MM.1S (cell line): ENCODE measurements around the gene TRABD2B.

Experiments used
- DNase-seq: peaks from one replicate; pipeline ENCODE4 v3.0.0-alpha.2; 2015
- H2AFZ ChIP-seq: fragments of 300-600 bp; sonication (generic); 2 replicates; pipeline ENCODE4 v1.6.0; 2016; ENCODE audit warnings: antibody characterized with exemption, low read length
- H3F3A ChIP-seq: fragments of 300-600 bp; sonication (generic); 2 replicates; pipeline ENCODE4 v1.6.1; 2016; ENCODE audit warnings: mild to moderate bottlenecking, antibody characterized with exemption, low read length, moderate library complexity, mixed read lengths; ENCODE audit not compliant: insufficient read depth
- H3K27ac ChIP-seq: fragments of 300-600 bp; sonication (generic); 2 replicates; pipeline ENCODE4 v1.5.1; 2016; ENCODE audit warnings: mild to moderate bottlenecking, low read length
- H3K27me3 ChIP-seq: fragments of 300-600 bp; sonication (generic); replicated peaks from 2 replicates; pipeline ENCODE4 v1.6.0; 2016; ENCODE audit warnings: low read length; ENCODE audit not compliant: insufficient read depth
- H3K36me3 ChIP-seq: fragments of 300-600 bp; sonication (generic); replicated peaks from 2 replicates; pipeline ENCODE4 v1.6.1; 2016; ENCODE audit warnings: mild to moderate bottlenecking, low read length, mixed read lengths; ENCODE audit not compliant: insufficient read depth
- H3K4me1 ChIP-seq: fragments of 300-600 bp; sonication (generic); 2 replicates; pipeline ENCODE4 v1.6.1; 2016; ENCODE audit warnings: low read length, mixed read lengths
- H3K4me2 ChIP-seq: fragments of 300-600 bp; sonication (generic); 2 replicates; pipeline ENCODE4 v1.6.0; 2016; ENCODE audit warnings: low read depth, low read length
- H3K4me3 ChIP-seq: fragments of 300-600 bp; sonication (generic); 2 replicates; pipeline ENCODE4 v1.5.1; 2016; ENCODE audit warnings: low read length, mixed read lengths
- H3K79me2 ChIP-seq: fragments of 300-600 bp; sonication (generic); 2 replicates; pipeline ENCODE4 v1.6.1; 2016; ENCODE audit warnings: mixed run types, low read length, mixed read lengths
- H3K9ac ChIP-seq: fragments of 300-600 bp; sonication (generic); 2 replicates; pipeline ENCODE4 v1.6.1; 2016; ENCODE audit warnings: low read length, mixed read lengths
- H3K9me2 ChIP-seq: fragments of 300-600 bp; sonication (generic); replicated peaks from 2 replicates; pipeline ENCODE4 v1.6.1; 2016; ENCODE audit warnings: mild to moderate bottlenecking, low read length, mixed read lengths; ENCODE audit not compliant: insufficient read depth
- H3K9me3 ChIP-seq: fragments of 300-600 bp; sonication (generic); replicated peaks from 2 replicates; pipeline ENCODE4 v1.6.1; 2016; ENCODE audit warnings: mild to moderate bottlenecking, low read length, mixed read lengths; ENCODE audit not compliant: insufficient read depth
- H4K20me1 ChIP-seq: fragments of 300-600 bp; sonication (generic); 2 replicates; pipeline ENCODE4 v1.6.1; 2016; ENCODE audit warnings: mild to moderate bottlenecking, low read length, moderate library complexity, mixed read lengths; ENCODE audit not compliant: insufficient read depth
- CTCF ChIP-seq: fragments of 300-600 bp; sonication (generic); IDR thresholded peaks from 2 replicates; pipeline ENCODE4 v1.5.1; 2016; ENCODE audit warnings: antibody characterized with exemption, low read length, mixed read lengths
- EZH2 ChIP-seq: fragments of 300-600 bp; sonication (generic); optimal IDR thresholded peaks from 2 replicates; pipeline ENCODE3; 2017; ENCODE audit warnings: low read depth, mild to moderate bottlenecking, antibody characterized with exemption, low read length, mixed read lengths
- EZH2phosphoT487 ChIP-seq: fragments of 300-600 bp; sonication (generic); IDR thresholded peaks from 2 replicates; pipeline ENCODE4 v1.6.1; 2018; ENCODE audit warnings: antibody characterized with exemption, low read length

TRABD2B gene

DNA sequence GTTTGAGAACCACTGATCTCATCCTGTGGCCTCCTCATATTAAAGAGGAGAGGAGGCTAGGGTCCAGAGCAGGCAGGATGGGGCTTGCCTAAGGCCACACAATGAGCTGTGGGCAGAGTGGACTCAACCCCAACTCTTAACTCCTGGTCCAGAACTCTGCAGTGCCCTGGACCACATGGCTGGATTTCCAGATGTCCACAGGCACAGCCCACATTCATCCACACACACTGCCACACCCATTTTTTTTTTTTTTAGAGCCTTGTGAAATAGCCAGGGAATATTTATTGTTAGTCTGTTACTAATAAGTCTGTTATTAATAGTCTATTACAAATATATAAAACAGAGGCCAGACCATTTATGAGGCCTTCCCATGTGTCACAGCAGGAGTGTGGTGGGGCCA, 192.2 kb downstream of the TRABD2B start:
- H3K9ac ChIP-seq = no peak overlapping the region
- TF ChIP-seq EZH2 (no peak), CTCF (no peak), EZH2phosphoT487 (no peak)
- H3K4me1 ChIP-seq = no peaks in the 10 kb centered on the region
- H4K20me1 ChIP-seq = no peaks in the 10 kb centered on the region
- no peaks in the 10 kb centered on the region for H3K27me3 ChIP-seq
- no peaks in the 10 kb centered on the region for H3F3A ChIP-seq
- H3K4me2 ChIP-seq = no peak overlapping the region
- no peak overlapping the region for H2AFZ ChIP-seq
- no peaks in the 10 kb centered on the region for H3K79me2 ChIP-seq
- H3K36me3 ChIP-seq = no peaks in the 10 kb centered on the region
- H3K4me3 ChIP-seq = no peak overlapping the region
- H3K9me3 ChIP-seq = no peaks in the 10 kb centered on the region
- no peak for DNase-seq
- no peak overlapping the region for H3K27ac ChIP-seq
- no peaks in the 10 kb centered on the region for H3K9me2 ChIP-seq

DNA sequence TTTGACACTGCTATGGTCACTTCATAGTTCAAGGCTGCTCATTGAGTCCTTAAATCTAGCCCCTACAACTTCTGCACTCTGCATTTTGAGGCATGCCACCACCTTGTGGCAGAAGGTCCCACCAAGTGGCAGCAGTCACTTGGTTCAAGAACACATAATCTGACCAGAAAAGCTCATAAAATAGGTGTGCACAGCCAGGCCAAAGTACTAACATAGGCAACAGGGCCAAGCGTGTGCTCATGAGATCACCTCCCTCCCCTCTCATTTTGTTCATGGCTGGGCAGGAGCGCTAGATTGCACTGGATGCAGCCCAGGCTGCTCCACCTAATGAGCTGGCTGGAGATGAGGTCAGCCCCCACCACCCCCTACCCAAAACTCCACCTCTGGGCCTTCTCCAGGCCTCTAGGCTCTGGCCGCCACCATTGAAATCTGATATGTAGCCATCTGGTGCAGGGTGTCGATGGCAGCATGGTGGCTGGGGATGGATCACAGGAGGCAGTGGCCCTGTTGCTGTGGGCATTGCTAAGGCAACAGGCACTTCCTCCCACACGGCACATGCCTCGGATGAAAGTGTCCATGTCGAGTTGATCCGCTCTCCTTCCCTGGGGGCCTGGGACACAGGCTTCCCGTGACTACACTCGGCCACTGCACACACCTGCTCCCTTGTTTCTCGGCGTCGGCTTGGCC, 193.2 kb downstream of the TRABD2B start:
- H3K4me2 ChIP-seq = no peak overlapping the region
- H4K20me1 ChIP-seq = no peaks in the 10 kb centered on the region
- no peaks in the 10 kb centered on the region for H3F3A ChIP-seq
- H3K4me3 ChIP-seq = no peak overlapping the region
- H3K4me1 ChIP-seq = no peaks in the 10 kb centered on the region
- no peak for DNase-seq
- H2AFZ ChIP-seq = no peak overlapping the region
- H3K79me2 ChIP-seq = no peaks in the 10 kb centered on the region
- no peaks in the 10 kb centered on the region for H3K9me2 ChIP-seq
- no peaks in the 10 kb centered on the region for H3K36me3 ChIP-seq
- H3K27me3 ChIP-seq = no peaks in the 10 kb centered on the region
- no peaks in the 10 kb centered on the region for H3K9me3 ChIP-seq
- TF ChIP-seq EZH2 (no peak), EZH2phosphoT487 (no peak), CTCF (no peak)
- no peak overlapping the region for H3K9ac ChIP-seq
- H3K27ac ChIP-seq = no peak overlapping the region

- no peak overlapping the region for H3K4me3 ChIP-seq
- no peaks in the 10 kb centered on the region for H3K9me2 ChIP-seq
- H3K27me3 ChIP-seq = no peaks in the 10 kb centered on the region
- H3F3A ChIP-seq = no peaks in the 10 kb centered on the region
- no peak overlapping the region for H3K4me2 ChIP-seq
- H3K27ac ChIP-seq = no peak overlapping the region
- H3K36me3 ChIP-seq = no peaks in the 10 kb centered on the region
- TF ChIP-seq CTCF = no peak
- no peak for TF ChIP-seq EZH2phosphoT487
- no peak for TF ChIP-seq EZH2
- H2AFZ ChIP-seq = no peak overlapping the region
- no peaks in the 10 kb centered on the region for H4K20me1 ChIP-seq
- no peak for DNase-seq
- H3K9me3 ChIP-seq = no peaks in the 10 kb centered on the region
- H3K9ac ChIP-seq = no peak overlapping the region
- H3K79me2 ChIP-seq = no peaks in the 10 kb centered on the region
- no peaks in the 10 kb centered on the region for H3K4me1 ChIP-seq
These were observed 199.6 kb downstream of the TRABD2B start for GRCh38 chr1:47797575-47797974.
